ENCODE data around the gene TIPIN. TPM values are rescaled to one million over a fixed set of nuclear protein-coding genes. Genes with fewer than 3 reads are reported as not detected.

TIPIN gene
- total and polyA plus RNA-seq, 2 of the 8 experiments (the other 6 are each of a cell fraction or from before 2014, with no cell fraction given): 8.5 to 24.7 TPM

DNA sequence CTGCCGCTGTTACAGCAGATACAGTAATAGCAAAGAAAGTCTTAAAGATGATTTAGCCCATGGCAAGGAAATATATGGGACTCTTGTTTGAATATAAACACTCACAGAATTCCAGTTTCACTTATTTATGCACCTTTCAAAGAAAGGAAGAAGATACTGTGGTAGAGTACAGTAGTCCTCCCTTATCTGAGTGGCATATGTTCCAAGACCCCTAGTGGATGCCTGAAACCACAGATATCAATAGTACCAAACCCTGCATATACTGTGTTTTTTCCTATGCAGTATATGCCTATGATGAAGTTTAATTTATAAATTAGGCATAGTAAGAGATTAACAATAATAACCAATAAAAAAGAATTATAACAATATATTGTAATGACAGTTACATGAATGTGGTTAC lies 38.4 kb upstream of the TIPIN start (continued):
- no peak for TF ChIP-seq E2F6 (IDR thresholded peaks at IDR 0.05)
- TF ChIP-seq, protein P1, sequence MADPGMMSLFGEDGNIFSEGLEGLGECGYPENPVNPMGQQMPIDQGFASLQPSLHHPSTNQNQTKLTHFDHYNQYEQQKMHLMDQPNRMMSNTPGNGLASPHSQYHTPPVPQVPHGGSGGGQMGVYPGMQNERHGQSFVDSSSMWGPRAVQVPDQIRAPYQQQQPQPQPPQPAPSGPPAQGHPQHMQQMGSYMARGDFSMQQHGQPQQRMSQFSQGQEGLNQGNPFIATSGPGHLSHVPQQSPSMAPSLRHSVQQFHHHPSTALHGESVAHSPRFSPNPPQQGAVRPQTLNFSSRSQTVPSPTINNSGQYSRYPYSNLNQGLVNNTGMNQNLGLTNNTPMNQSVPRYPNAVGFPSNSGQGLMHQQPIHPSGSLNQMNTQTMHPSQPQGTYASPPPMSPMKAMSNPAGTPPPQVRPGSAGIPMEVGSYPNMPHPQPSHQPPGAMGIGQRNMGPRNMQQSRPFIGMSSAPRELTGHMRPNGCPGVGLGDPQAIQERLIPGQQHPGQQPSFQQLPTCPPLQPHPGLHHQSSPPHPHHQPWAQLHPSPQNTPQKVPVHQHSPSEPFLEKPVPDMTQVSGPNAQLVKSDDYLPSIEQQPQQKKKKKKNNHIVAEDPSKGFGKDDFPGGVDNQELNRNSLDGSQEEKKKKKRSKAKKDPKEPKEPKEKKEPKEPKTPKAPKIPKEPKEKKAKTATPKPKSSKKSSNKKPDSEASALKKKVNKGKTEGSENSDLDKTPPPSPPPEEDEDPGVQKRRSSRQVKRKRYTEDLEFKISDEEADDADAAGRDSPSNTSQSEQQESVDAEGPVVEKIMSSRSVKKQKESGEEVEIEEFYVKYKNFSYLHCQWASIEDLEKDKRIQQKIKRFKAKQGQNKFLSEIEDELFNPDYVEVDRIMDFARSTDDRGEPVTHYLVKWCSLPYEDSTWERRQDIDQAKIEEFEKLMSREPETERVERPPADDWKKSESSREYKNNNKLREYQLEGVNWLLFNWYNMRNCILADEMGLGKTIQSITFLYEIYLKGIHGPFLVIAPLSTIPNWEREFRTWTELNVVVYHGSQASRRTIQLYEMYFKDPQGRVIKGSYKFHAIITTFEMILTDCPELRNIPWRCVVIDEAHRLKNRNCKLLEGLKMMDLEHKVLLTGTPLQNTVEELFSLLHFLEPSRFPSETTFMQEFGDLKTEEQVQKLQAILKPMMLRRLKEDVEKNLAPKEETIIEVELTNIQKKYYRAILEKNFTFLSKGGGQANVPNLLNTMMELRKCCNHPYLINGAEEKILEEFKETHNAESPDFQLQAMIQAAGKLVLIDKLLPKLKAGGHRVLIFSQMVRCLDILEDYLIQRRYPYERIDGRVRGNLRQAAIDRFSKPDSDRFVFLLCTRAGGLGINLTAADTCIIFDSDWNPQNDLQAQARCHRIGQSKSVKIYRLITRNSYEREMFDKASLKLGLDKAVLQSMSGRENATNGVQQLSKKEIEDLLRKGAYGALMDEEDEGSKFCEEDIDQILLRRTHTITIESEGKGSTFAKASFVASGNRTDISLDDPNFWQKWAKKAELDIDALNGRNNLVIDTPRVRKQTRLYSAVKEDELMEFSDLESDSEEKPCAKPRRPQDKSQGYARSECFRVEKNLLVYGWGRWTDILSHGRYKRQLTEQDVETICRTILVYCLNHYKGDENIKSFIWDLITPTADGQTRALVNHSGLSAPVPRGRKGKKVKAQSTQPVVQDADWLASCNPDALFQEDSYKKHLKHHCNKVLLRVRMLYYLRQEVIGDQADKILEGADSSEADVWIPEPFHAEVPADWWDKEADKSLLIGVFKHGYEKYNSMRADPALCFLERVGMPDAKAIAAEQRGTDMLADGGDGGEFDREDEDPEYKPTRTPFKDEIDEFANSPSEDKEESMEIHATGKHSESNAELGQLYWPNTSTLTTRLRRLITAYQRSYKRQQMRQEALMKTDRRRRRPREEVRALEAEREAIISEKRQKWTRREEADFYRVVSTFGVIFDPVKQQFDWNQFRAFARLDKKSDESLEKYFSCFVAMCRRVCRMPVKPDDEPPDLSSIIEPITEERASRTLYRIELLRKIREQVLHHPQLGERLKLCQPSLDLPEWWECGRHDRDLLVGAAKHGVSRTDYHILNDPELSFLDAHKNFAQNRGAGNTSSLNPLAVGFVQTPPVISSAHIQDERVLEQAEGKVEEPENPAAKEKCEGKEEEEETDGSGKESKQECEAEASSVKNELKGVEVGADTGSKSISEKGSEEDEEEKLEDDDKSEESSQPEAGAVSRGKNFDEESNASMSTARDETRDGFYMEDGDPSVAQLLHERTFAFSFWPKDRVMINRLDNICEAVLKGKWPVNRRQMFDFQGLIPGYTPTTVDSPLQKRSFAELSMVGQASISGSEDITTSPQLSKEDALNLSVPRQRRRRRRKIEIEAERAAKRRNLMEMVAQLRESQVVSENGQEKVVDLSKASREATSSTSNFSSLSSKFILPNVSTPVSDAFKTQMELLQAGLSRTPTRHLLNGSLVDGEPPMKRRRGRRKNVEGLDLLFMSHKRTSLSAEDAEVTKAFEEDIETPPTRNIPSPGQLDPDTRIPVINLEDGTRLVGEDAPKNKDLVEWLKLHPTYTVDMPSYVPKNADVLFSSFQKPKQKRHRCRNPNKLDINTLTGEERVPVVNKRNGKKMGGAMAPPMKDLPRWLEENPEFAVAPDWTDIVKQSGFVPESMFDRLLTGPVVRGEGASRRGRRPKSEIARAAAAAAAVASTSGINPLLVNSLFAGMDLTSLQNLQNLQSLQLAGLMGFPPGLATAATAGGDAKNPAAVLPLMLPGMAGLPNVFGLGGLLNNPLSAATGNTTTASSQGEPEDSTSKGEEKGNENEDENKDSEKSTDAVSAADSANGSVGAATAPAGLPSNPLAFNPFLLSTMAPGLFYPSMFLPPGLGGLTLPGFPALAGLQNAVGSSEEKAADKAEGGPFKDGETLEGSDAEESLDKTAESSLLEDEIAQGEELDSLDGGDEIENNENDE (IDR thresholded peaks at IDR 0.05; ENCODE audit: insufficient replicate concordance, low read length): no peak
- no peak for TF ChIP-seq CREB1 (IDR thresholded peaks at IDR 0.05)
- no peak for TF ChIP-seq KDM4A (IDR thresholded peaks at IDR 0.05; ENCODE audit: low read depth, low read length, severe bottlenecking)
- no peak for TF ChIP-seq KDM5A (IDR thresholded peaks at IDR 0.05; ENCODE audit: low read length)
